Endothelial cell of umbilical vein (primary cell): ENCODE measurements around the gene RXFP1. TPM values are rescaled to one million over a fixed set of nuclear protein-coding genes. Genes with fewer than 3 reads are reported as not detected.

Experiments used
- BruUV-seq: library from RNA; stranded (reverse); fragments of 400-500 nt; replicated peaks from 2 replicates; lab custom pipeline; 2021; lab: Mats Ljungman, UMichigan
- CTCF ChIA-PET: fragments of 300-600, 350-600 bp; sonication (Branson Sonifier 250); formaldehyde crosslinking; loops from one replicate; lab custom pipeline; 2021; ENCODE audit warnings: antibody characterized with exemption, inconsistent platforms; lab: Charles Lee
- POLR2A ChIA-PET: fragments of 300-600, 350-600 bp; sonication (Branson Sonifier 250); formaldehyde crosslinking; loops from one replicate; lab custom pipeline; 2021; ENCODE audit warnings: antibody characterized with exemption, inconsistent platforms; lab: Charles Lee
- DNase-seq: peaks from one replicate; pipeline ENCODE4 v3.0.0-alpha.2; 2011; ENCODE audit warnings: low read depth, low spot score
- FAIRE-seq: peaks from 2 replicates; lab custom pipeline; 2011; peaks lifted over from hg19 to GRCh38; lab: Jason Lieb, UNC
- H2AFZ ChIP-seq: 2 replicates; pipeline ENCODE4 v1.6.0; 2012; ENCODE audit warnings: low read depth, low read length, control low read depth, inconsistent platforms
- H3K27ac ChIP-seq: 2 replicates; pipeline ENCODE4 v1.5.1; 2011; ENCODE audit warnings: low read depth, mild to moderate bottlenecking, control low read depth, low read length, moderate library complexity; ENCODE audit not compliant: insufficient read depth
- H3K27me3 ChIP-seq, 2 experiments: 2 replicates each; pipeline versions ENCODE4 v1.6.0 to v1.6.1; 2011; ENCODE audit warnings: low read length in 2 of 2, mixed read lengths in 1 of 2; ENCODE audit not compliant: control insufficient read depth in 2 of 2, insufficient read depth in 2 of 2
- H3K36me3 ChIP-seq, 2 experiments: 2 replicates in 1 of 2; 3 replicates in 1 of 2; pipeline ENCODE4 v1.5.1; 2011; ENCODE audit warnings: low read length in 2 of 2, mild to moderate bottlenecking in 1 of 2, moderate library complexity in 1 of 2; ENCODE audit not compliant: control insufficient read depth in 2 of 2, insufficient read depth in 2 of 2; ENCODE audit errors: extremely low read depth in 1 of 2
- H3K4me1 ChIP-seq: 3 replicates; pipeline ENCODE4 v1.5.1; 2011; ENCODE audit warnings: mild to moderate bottlenecking, low read length; ENCODE audit not compliant: control insufficient read depth, insufficient read depth; ENCODE audit errors: extremely low read depth
- H3K4me2 ChIP-seq: 2 replicates; pipeline ENCODE4 v1.6.1; 2011; ENCODE audit warnings: low read length, control low read depth, mixed read lengths; ENCODE audit not compliant: insufficient read depth
- H3K4me3 ChIP-seq, 3 experiments: fragments of 200-600 bp in 1 of 3; sonication (generic), shearing (Covaris generic) in 1 of 3; replicated peaks in 1 of 3; 2 replicates each; pipeline ENCODE4 v1.5.1; 2011 to 2016; ENCODE audit warnings: control low read depth in 3 of 3, low read length in 3 of 3, mild to moderate bottlenecking in 2 of 3, inconsistent platforms in 1 of 3, low read depth in 1 of 3, moderate library complexity in 1 of 3; ENCODE audit not compliant: insufficient read depth in 1 of 3
- H3K79me2 ChIP-seq: 2 replicates; pipeline ENCODE4 v1.6.0; 2012; ENCODE audit warnings: low read length, inconsistent platforms; ENCODE audit not compliant: control insufficient read depth, insufficient read depth
- H3K9ac ChIP-seq: replicated peaks from 2 replicates; pipeline ENCODE3; 2011; ENCODE audit warnings: low read length, control low read depth; ENCODE audit not compliant: insufficient read depth; ENCODE audit errors: extremely low read depth
- H3K9me1 ChIP-seq: replicated peaks from 3 replicates; pipeline ENCODE4 v1.6.0; 2011; ENCODE audit warnings: mild to moderate bottlenecking, low read length; ENCODE audit not compliant: control insufficient read depth, insufficient read depth; ENCODE audit errors: extremely low read depth
- H3K9me3 ChIP-seq: replicated peaks from 2 replicates; pipeline ENCODE4 v1.5.1; 2012; ENCODE audit warnings: low read length, inconsistent platforms; ENCODE audit not compliant: control insufficient read depth, insufficient read depth
- H4K20me1 ChIP-seq: replicated peaks from 2 replicates; pipeline ENCODE3; 2011; ENCODE audit warnings: mild to moderate bottlenecking, low read length; ENCODE audit not compliant: control insufficient read depth, insufficient read depth; ENCODE audit errors: extremely low read depth
- CTCF ChIP-seq, 2 donors: IDR thresholded peaks; 1 replicate in 1 of 2; 2 replicates in 1 of 2; pipeline ENCODE4 v1.5.1; 2011; ENCODE audit warnings: low read length in 2 of 2, mild to moderate bottlenecking in 2 of 2, moderate library complexity in 2 of 2, control low read depth in 1 of 2, inconsistent platforms in 1 of 2, low read depth in 1 of 2; ENCODE audit not compliant: insufficient read depth in 1 of 2; ENCODE audit errors: extremely low read depth in 1 of 2
- EZH2 ChIP-seq: IDR thresholded peaks from 2 replicates; pipeline ENCODE4 v1.6.1; 2012; ENCODE audit warnings: borderline replicate concordance, low read depth, mild to moderate bottlenecking, moderate library complexity, low read length, inconsistent platforms; ENCODE audit not compliant: severe bottlenecking
- FOS ChIP-seq: IDR thresholded peaks from 2 replicates; pipeline ENCODE4 v1.6.1; 2011; ENCODE audit warnings: mild to moderate bottlenecking, low read length, moderate library complexity, borderline replicate concordance; ENCODE audit not compliant: insufficient read depth
- GATA2 ChIP-seq: IDR thresholded peaks from 2 replicates; pipeline ENCODE4 v1.7.0; 2011; ENCODE audit warnings: low read depth, mild to moderate bottlenecking, moderate library complexity, mixed read lengths, low read length; ENCODE audit not compliant: insufficient read length, insufficient read depth
- JUN ChIP-seq: IDR thresholded peaks from 2 replicates; pipeline ENCODE4 v1.6.1; 2011; ENCODE audit warnings: borderline replicate concordance, low read depth; ENCODE audit not compliant: insufficient read length, insufficient read depth
- MAX ChIP-seq: IDR thresholded peaks from 2 replicates; pipeline ENCODE4 v1.6.1; 2011; ENCODE audit not compliant: insufficient read depth, insufficient read length
- MYC ChIP-seq: IDR thresholded peaks from one replicate; pipeline ENCODE4 v1.6.1; 2011; ENCODE audit warnings: mild to moderate bottlenecking, low read depth, low read length
- POLR2A ChIP-seq: IDR thresholded peaks from 2 replicates; pipeline ENCODE4 v1.6.1; 2012; ENCODE audit warnings: low read depth, mild to moderate bottlenecking, control low read depth, low read length
- POLR2AphosphoS5 ChIP-seq: IDR thresholded peaks from 2 replicates; pipeline ENCODE4 v1.6.1; 2012; ENCODE audit warnings: low read depth, mild to moderate bottlenecking, control low read depth, low read length, moderate library complexity; ENCODE audit not compliant: insufficient read depth
- dilution Hi-C: fragments of 300-500 bp; cut with MboI; formaldehyde crosslinking; loops from one replicate; pipeline ENCODE4 v1.15.0; 2019; ENCODE audit warnings: low sequenced_read_pairs; ENCODE audit not compliant: extremely low pct_ligation_motif_present
- intact Hi-C: fragments of 100-400 bp; cut with micrococcal nuclease; formaldehyde crosslinking; loops from one replicate; pipeline ENCODE4 v1.10.0; 2022
- polyA plus RNA-seq, 4 experiments: library from polyadenylated mRNA; depleted of rRNA in 3 of 4; stranded (reverse) in 3 of 4; unstranded in 1 of 4; fragments of >200 nt; gene quantifications; 2 replicates each; pipeline versions ENCODE4 v1.2.1 to v1.2.3, GENCODE V29; 2011 to 2012; ENCODE audit warnings: missing spikeins in 1 of 4
- total RNA-seq: library from RNA; stranded (reverse); gene quantifications from 2 replicates; pipeline ENCODE4 v1.2.3, GENCODE V29; 2021

The RXFP1 gene
- total and polyA plus RNA-seq, 2 donors (not counting 3 experiments of a cell fraction or from before 2014, with no cell fraction given): not detected

GRCh38 chr4:158599150-158599549 is 77.5 kb downstream of the RXFP1 start:
- no peaks in the 10 kb centered on the region for H3K36me3 ChIP-seq
- H3K4me3 ChIP-seq: no peak overlapping the region
- H3K27ac ChIP-seq: no peak overlapping the region
- H3K27me3 ChIP-seq: no peaks in the 10 kb centered on the region
- no peaks in the 10 kb centered on the region for H3K9me1 ChIP-seq
- dilution Hi-C loops: no loop called here
- H3K4me1 ChIP-seq: no peaks in the 10 kb centered on the region
- CTCF ChIA-PET: no interaction called here
- POLR2A ChIA-PET: no interaction called here
- DNase-seq: no peak
- intact Hi-C loops: no loop called here
- TF ChIP-seq CTCF (IDR thresholded peaks at IDR 0.05; ENCODE audit: extremely low read depth in 1 of 2, insufficient read depth in 1 of 2, low read depth in 1 of 2, low read length in 2 of 2) (no peak), MAX (no peak), EZH2 (no peak), MYC (no peak), JUN (no peak), GATA2 (no peak), FOS (no peak), POLR2A (no peak), POLR2AphosphoS5 (no peak)
- H3K9ac ChIP-seq: no peak overlapping the region
- no peak for FAIRE-seq
- H3K79me2 ChIP-seq: no peaks in the 10 kb centered on the region
- H3K9me3 ChIP-seq: no peaks in the 10 kb centered on the region
- no peak overlapping the region for H3K4me2 ChIP-seq
- no TSS peak for BruUV-seq
- no peaks in the 10 kb centered on the region for H4K20me1 ChIP-seq
- H2AFZ ChIP-seq: no peak overlapping the region
